PC-3 (cell line): ENCODE measurements around the gene LDLRAP1. TPM values are rescaled to one million over a fixed set of nuclear protein-coding genes. Genes with fewer than 3 reads are reported as not detected.

ENCODE experiments used
- ATAC-seq: fragments of 200-7000 bp; cut with Tn5 transposase; 2 replicates; pipeline ENCODE4 v1.9.1; 2020; ENCODE audit warnings: mild to moderate bottlenecking, moderate library complexity
- Bru-seq: library from RNA; stranded (reverse); fragments of 400-500 nt; gene quantifications from one replicate; lab custom pipeline; 2021; lab: Mats Ljungman, UMichigan
- BruChase-seq, 2 experiments: library from RNA; stranded (reverse); fragments of 400-500 nt; gene quantifications; one replicate each; lab custom pipeline; 2021; lab: Mats Ljungman, UMichigan
- BruUV-seq: library from RNA; stranded (reverse); fragments of 400-500 nt; replicated peaks from 2 replicates; lab custom pipeline; 2021; lab: Mats Ljungman, UMichigan
- CTCF ChIA-PET: fragments of 300-600 bp; sonication (Branson Sonifier 250); formaldehyde crosslinking; loops from one replicate; lab custom pipeline; 2022; ENCODE audit warnings: antibody characterized with exemption; lab: Charles Lee
- POLR2A ChIA-PET: fragments of 300-600 bp; sonication (Branson Sonifier 250); formaldehyde crosslinking; loops from one replicate; lab custom pipeline; 2022; ENCODE audit warnings: antibody characterized with exemption; ENCODE audit not compliant: unreplicated experiment; lab: Charles Lee
- DNase-seq: peaks from one replicate; pipeline ENCODE4 v3.0.0-alpha.2; 2015
- H2AFZ ChIP-seq: fragments of 300-600 bp; sonication (generic); 2 replicates; pipeline ENCODE4 v1.6.0; 2016; ENCODE audit warnings: antibody characterized with exemption, low read length
- H3F3A ChIP-seq: fragments of 300-600 bp; sonication (generic); one replicate; pipeline ENCODE4 v1.6.0; 2017; ENCODE audit warnings: antibody characterized with exemption, low read length, control low read depth, mild to moderate bottlenecking; ENCODE audit not compliant: unreplicated experiment
- H3K27ac ChIP-seq: fragments of 300-600 bp; sonication (generic); 2 replicates; pipeline ENCODE4 v1.5.1; 2016; ENCODE audit warnings: mild to moderate bottlenecking, low read length
- H3K27me3 ChIP-seq: fragments of 300-600 bp; sonication (generic); 2 replicates; pipeline ENCODE4 v1.6.1; 2016; ENCODE audit warnings: low read length, mixed read lengths
- H3K36me3 ChIP-seq: fragments of 300-600 bp; sonication (generic); 2 replicates; pipeline ENCODE4 v1.6.1; 2016; ENCODE audit warnings: low read depth, mixed run types, low read length, mixed read lengths
- H3K4me1 ChIP-seq: fragments of 300-600 bp; sonication (generic); 2 replicates; pipeline ENCODE4 v1.5.1; 2016; ENCODE audit warnings: low read length; ENCODE audit not compliant: insufficient read depth
- H3K4me2 ChIP-seq: fragments of 300-600 bp; sonication (generic); 2 replicates; pipeline ENCODE4 v1.6.0; 2016; ENCODE audit warnings: low read length
- H3K4me3 ChIP-seq: fragments of 300-600 bp; sonication (generic); 2 replicates; pipeline ENCODE4 v1.5.1; 2016; ENCODE audit warnings: mild to moderate bottlenecking, low read length, mixed read lengths
- H3K79me2 ChIP-seq: fragments of 300-600 bp; sonication (generic); 2 replicates; pipeline ENCODE4 v1.6.1; 2017; ENCODE audit warnings: low read length, mixed read lengths
- H3K9ac ChIP-seq: fragments of 300-600 bp; sonication (generic); 2 replicates; pipeline ENCODE4 v1.6.0; 2016; ENCODE audit warnings: mild to moderate bottlenecking, low read length
- H3K9me2 ChIP-seq: fragments of 300-600 bp; sonication (generic); replicated peaks from 2 replicates; pipeline ENCODE4 v1.6.1; 2016; ENCODE audit warnings: mixed run types, low read length, mixed read lengths
- H3K9me3 ChIP-seq: fragments of 300-600 bp; sonication (generic); 2 replicates; pipeline ENCODE4 v1.6.1; 2016; ENCODE audit warnings: low read length, mixed read lengths
- H4K20me1 ChIP-seq: fragments of 300-600 bp; sonication (generic); 2 replicates; pipeline ENCODE4 v1.6.1; 2016; ENCODE audit warnings: low read length, mixed read lengths
- EZH2 ChIP-seq: fragments of 300-600 bp; sonication (generic); IDR thresholded peaks from one replicate; pipeline ENCODE4 v1.6.1; 2017; ENCODE audit warnings: antibody characterized with exemption, mild to moderate bottlenecking, low read length; ENCODE audit not compliant: unreplicated experiment
- EZH2phosphoT487 ChIP-seq: fragments of 300-600 bp; sonication (generic); IDR thresholded peaks from 2 replicates; pipeline ENCODE4 v1.6.1; 2018; ENCODE audit warnings: mild to moderate bottlenecking, antibody characterized with exemption, low read length, borderline replicate concordance
- intact Hi-C: fragments of 100-400 bp; cut with micrococcal nuclease; formaldehyde crosslinking; loops from 2 replicates; pipeline ENCODE4 v1.9.0; 2023
- long read RNA-seq: library from polyadenylated mRNA; unstranded; transcript quantifications from one replicate; pipeline ENCODE4 v2.0.0, GENCODE V29; 2021; ENCODE audit not compliant: unreplicated experiment
- total RNA-seq: library from RNA; depleted of rRNA; stranded (reverse); fragments of >200 nt; gene quantifications from 2 replicates; pipeline ENCODE4 v1.2.3, GENCODE V29; 2014; rRNA removed
- TF ChIP-seq, protein P1 (sequence below): fragments of 300-600 bp; sonication (generic); conservative IDR thresholded peaks from 2 replicates; pipeline ENCODE4 v1.5.1; 2017; ENCODE audit warnings: antibody characterized with exemption, low read depth, mild to moderate bottlenecking, low read length

The LDLRAP1 gene
- total RNA-seq (26.5 and 31.6 TPM in 2 replicates), Bru-seq, nascent RNA (percentile 62 among the genes with signal in this experiment), BruChase-seq, experiment 1, labeled RNA remaining after a 6-hour chase (percentile 72 among the genes with signal in this experiment), BruChase-seq, experiment 2, labeled RNA remaining after a 2-hour chase (percentile 83 among the genes with signal in this experiment)
- long read RNA-seq, transcript LDLRAP1-205 (4 exons, 657 nt) = minor isoform, 5 of 124 reads
- long read RNA-seq, transcript LDLRAP1-201 (9 exons, 2,940 nt) = major isoform, 44 of 124 reads
- long read RNA-seq, partial matches to known transcripts = 11 of 124 reads
- long read RNA-seq, other reads (novel, unspliced or antisense) = 63 of 124 reads

GRCh38 chr1:25543425-25544242 is at the start of gene LDLRAP1:
TSS of gene LDLRAP1 (plus strand) at chr1:25543606. CDS start at chr1:25543699, 93 bp downstream.
- H3K27ac ChIP-seq = no peak within 1 kb of the TSS
- no TSS peak for BruUV-seq
- POLR2A ChIA-PET = no interaction called here

DNA sequence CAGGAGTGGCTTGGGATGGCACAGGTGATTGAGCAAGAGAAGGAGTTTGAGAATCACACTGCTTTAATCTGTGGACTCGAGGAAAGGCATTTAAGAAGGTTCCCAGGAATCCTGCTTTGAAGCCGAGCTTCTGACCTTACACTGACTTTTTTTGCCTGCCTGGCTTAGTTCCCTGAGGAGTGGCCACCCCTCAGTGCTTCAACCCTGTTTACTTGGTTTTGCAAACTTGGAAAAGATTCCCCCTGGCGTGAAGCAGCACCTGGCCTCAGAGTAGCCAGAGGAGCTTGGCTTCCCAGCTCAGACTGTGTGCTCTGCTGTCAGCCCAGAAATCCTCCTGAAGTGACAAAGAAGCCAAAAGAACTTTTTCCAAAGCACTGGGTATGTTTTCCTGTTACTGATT is 48.5 kb upstream of the LDLRAP1 start:
- ChIA-PET CTCF (no interaction called here), POLR2A (no interaction called here)
- no peak for TF ChIP-seq EZH2
- no peak for TF ChIP-seq EZH2phosphoT487
- TF ChIP-seq, protein P1, sequence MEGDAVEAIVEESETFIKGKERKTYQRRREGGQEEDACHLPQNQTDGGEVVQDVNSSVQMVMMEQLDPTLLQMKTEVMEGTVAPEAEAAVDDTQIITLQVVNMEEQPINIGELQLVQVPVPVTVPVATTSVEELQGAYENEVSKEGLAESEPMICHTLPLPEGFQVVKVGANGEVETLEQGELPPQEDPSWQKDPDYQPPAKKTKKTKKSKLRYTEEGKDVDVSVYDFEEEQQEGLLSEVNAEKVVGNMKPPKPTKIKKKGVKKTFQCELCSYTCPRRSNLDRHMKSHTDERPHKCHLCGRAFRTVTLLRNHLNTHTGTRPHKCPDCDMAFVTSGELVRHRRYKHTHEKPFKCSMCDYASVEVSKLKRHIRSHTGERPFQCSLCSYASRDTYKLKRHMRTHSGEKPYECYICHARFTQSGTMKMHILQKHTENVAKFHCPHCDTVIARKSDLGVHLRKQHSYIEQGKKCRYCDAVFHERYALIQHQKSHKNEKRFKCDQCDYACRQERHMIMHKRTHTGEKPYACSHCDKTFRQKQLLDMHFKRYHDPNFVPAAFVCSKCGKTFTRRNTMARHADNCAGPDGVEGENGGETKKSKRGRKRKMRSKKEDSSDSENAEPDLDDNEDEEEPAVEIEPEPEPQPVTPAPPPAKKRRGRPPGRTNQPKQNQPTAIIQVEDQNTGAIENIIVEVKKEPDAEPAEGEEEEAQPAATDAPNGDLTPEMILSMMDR = no peak

More at GRCh38 chr1:25543425-25544242, at the start of gene LDLRAP1:
- Histone ChIP-seq H3K4me2 (peak within 1 kb of the TSS; percentile 92), H3K9ac (peak within 1 kb of the TSS; percentile 80), H3K9me3 (no peaks in the 10 kb centered on the region), H3K27me3 (no peaks in the 10 kb centered on the region), H3F3A (no peaks in the 10 kb centered on the region), H3K4me1 (peaks cover 4% of the 10 kb centered on the region; the same call in 1 of the 2 replicates), H3K9me2 (no peaks in the 10 kb centered on the region), H3K36me3 (no peaks in the 10 kb centered on the region), H2AFZ (peak within 1 kb of the TSS; percentile 88), H3K79me2 (peaks cover 34% of the 10 kb centered on the region), H4K20me1 (peaks cover 7% of the 10 kb centered on the region; the same call in 1 of the 2 replicates), H3K4me3 (peak within 1 kb of the TSS; percentile 81)
- peak; percentile 87 for ATAC-seq
- CTCF ChIA-PET = interaction anchor here (0.8 kb wide), 1 partner anchor 29 kb away, joined by 3 read pairs; no protein-coding TSS in a partner anchor
- TF ChIP-seq EZH2phosphoT487 (no peak), EZH2 (no peak)
- TF ChIP-seq, protein P1 = no peak
- intact Hi-C loops = no loop called here
- DNase-seq = peak; percentile 84

More for the DNA sequence above, 48.5 kb upstream of the LDLRAP1 start:
- Histone ChIP-seq H3K9ac (no peak overlapping the region), H3K9me3 (no peaks in the 10 kb centered on the region), H3K9me2 (no peaks in the 10 kb centered on the region), H2AFZ (no peak overlapping the region), H3K4me3 (no peak overlapping the region), H3F3A (no peaks in the 10 kb centered on the region), H3K27me3 (no peaks in the 10 kb centered on the region), H3K36me3 (peaks cover 27% of the 10 kb centered on the region), H3K79me2 (no peaks in the 10 kb centered on the region), H3K27ac (no peak overlapping the region), H3K4me1 (no peaks in the 10 kb centered on the region), H3K4me2 (no peak overlapping the region), H4K20me1 (no peaks in the 10 kb centered on the region)
- BruUV-seq = no TSS peak
- ATAC-seq (no peak), DNase-seq (no peak)
- intact Hi-C loops = no loop called here
